MCF 10A (cell line): ENCODE measurements around the gene DAO. TPM values are rescaled to one million over a fixed set of nuclear protein-coding genes. Genes with fewer than 3 reads are reported as not detected.

Experiments used
- BruUV-seq: library from RNA; stranded (reverse); fragments of 400-500 nt; replicated peaks from 2 replicates; lab custom pipeline; 2021; lab: Mats Ljungman, UMichigan
- CTCF ChIA-PET: fragments of 300-600 bp; sonication (Branson Sonifier 250); formaldehyde crosslinking; extraction: SDS; loops from one replicate; lab custom pipeline; 2021; ENCODE audit warnings: antibody characterized with exemption, inconsistent platforms; lab: Yijun Ruan, JAX
- POLR2A ChIA-PET: fragments of 300-600, 350-650 bp; sonication (Branson Sonifier 250); formaldehyde crosslinking; extraction: SDS; loops from one replicate; lab custom pipeline; 2020; ENCODE audit warnings: antibody characterized with exemption, inconsistent platforms; lab: Yijun Ruan, JAX
- DNase-seq: peaks from one replicate; pipeline ENCODE4 v3.0.0-alpha.2; 2018; ENCODE audit not compliant: unreplicated experiment
- H3K27ac Mint-ChIP-seq: one replicate; pipeline ENCODE4 v1.8.0; 2022; ENCODE audit warnings: mild to moderate bottlenecking, low read depth, mixed read lengths; ENCODE audit not compliant: unreplicated experiment
- H3K27me3 Mint-ChIP-seq: one replicate; pipeline ENCODE4 v1.8.0; 2022; ENCODE audit warnings: mixed read lengths; ENCODE audit not compliant: insufficient read depth, unreplicated experiment
- H3K36me3 Mint-ChIP-seq: one replicate; pipeline ENCODE4 v1.8.0; 2022; ENCODE audit warnings: mild to moderate bottlenecking, moderate library complexity, mixed read lengths; ENCODE audit not compliant: insufficient read depth, unreplicated experiment
- H3K4me1 Mint-ChIP-seq: one replicate; pipeline ENCODE4 v1.8.0; 2022; ENCODE audit warnings: mixed read lengths; ENCODE audit not compliant: insufficient read depth, unreplicated experiment
- H3K4me3 Mint-ChIP-seq: one replicate; pipeline ENCODE4 v1.8.0; 2022; ENCODE audit warnings: mild to moderate bottlenecking, moderate library complexity, mixed read lengths; ENCODE audit not compliant: unreplicated experiment
- H3K9me3 Mint-ChIP-seq: one replicate; pipeline ENCODE4 v1.8.0; 2022; ENCODE audit warnings: mixed read lengths; ENCODE audit not compliant: unreplicated experiment
- CTCF ChIP-seq: fragments of 200-600 bp; IDR thresholded peaks from one replicate; pipeline ENCODE4 v1.8.0; 2022; ENCODE audit warnings: antibody characterized with exemption, mild to moderate bottlenecking; ENCODE audit not compliant: unreplicated experiment
- intact Hi-C: fragments of 100-400 bp; cut with micrococcal nuclease; formaldehyde crosslinking; loops from 2 replicates; pipeline ENCODE4 v1.14.1; 2022
- total RNA-seq: library from RNA; stranded (reverse); gene quantifications from 2 replicates; pipeline ENCODE4 v1.2.3, GENCODE V29; 2022

DAO gene
- total RNA-seq, 1 experiment from 2014 or later, result not detected

GRCh38 chr12:108881953-108882352, 2.1 kb downstream of the DAO start:
- H3K4me1 Mint-ChIP-seq, result no peaks in the 10 kb centered on the region
- DNase-seq, result peak; percentile 67
- peaks cover 4% of the 10 kb centered on the region for H3K36me3 Mint-ChIP-seq
- no peaks in the 10 kb centered on the region for H3K27me3 Mint-ChIP-seq
- intact Hi-C loops, result no loop called here
- H3K9me3 Mint-ChIP-seq, result no peaks in the 10 kb centered on the region
- ChIA-PET POLR2A (interaction anchor here (0.6 to 1.4 kb wide), 4 partner anchors 10 to 185 kb away, joined by 3 to 6 read pairs (median 4); partner anchors contain the start of gene SSH1), CTCF (interaction anchor here (0.6 to 1.4 kb wide), 9 partner anchors 8 to 1055 kb away, joined by 3 to 5 read pairs (median 3); partner anchors contain the start of gene ALKBH2)
- H3K27ac Mint-ChIP-seq, result no peak overlapping the region
- BruUV-seq, result no TSS peak
- TF ChIP-seq CTCF, result no peak
- no peak overlapping the region for H3K4me3 Mint-ChIP-seq

- intact Hi-C loops, result no loop called here
- no TSS peak for BruUV-seq
- no peaks in the 10 kb centered on the region for H3K27me3 Mint-ChIP-seq
- DNase-seq, result peak; percentile 47
- no peaks in the 10 kb centered on the region for H3K9me3 Mint-ChIP-seq
- peaks cover 4% of the 10 kb centered on the region for H3K36me3 Mint-ChIP-seq
- TF ChIP-seq CTCF, result peak; percentile 37
- H3K27ac Mint-ChIP-seq, result no peak overlapping the region
- POLR2A ChIA-PET, result no interaction called here
- CTCF ChIA-PET, result interaction anchor here (0.5 to 1.3 kb wide), 12 partner anchors 10 to 293 kb away, joined by 3 to 8 read pairs (median 4); no protein-coding TSS in a partner anchor
- H3K4me1 Mint-ChIP-seq, result no peaks in the 10 kb centered on the region
- no peak overlapping the region for H3K4me3 Mint-ChIP-seq
Observed at GRCh38 chr12:108884116-108885012, 4.5 kb downstream of the DAO start.

- no peaks in the 10 kb centered on the region for H3K9me3 Mint-ChIP-seq
- peaks cover 4% of the 10 kb centered on the region for H3K36me3 Mint-ChIP-seq
- DNase-seq, result no peak
- CTCF ChIA-PET, result interaction anchor here (0.6 to 1.4 kb wide), 2 partner anchors 64 to 83 kb away, joined by 3 to 4 read pairs; no protein-coding TSS in a partner anchor
- H3K27ac Mint-ChIP-seq, result no peak overlapping the region
- H3K4me3 Mint-ChIP-seq, result no peak overlapping the region
- POLR2A ChIA-PET, result interaction anchor here (1.2 kb wide), 1 partner anchor 63 kb away, joined by 3 read pairs; no protein-coding TSS in a partner anchor
- TF ChIP-seq CTCF, result no peak
- intact Hi-C loops, result no loop called here
- H3K4me1 Mint-ChIP-seq, result no peaks in the 10 kb centered on the region
- H3K27me3 Mint-ChIP-seq, result no peaks in the 10 kb centered on the region
- BruUV-seq, result no TSS peak
Observed at GRCh38 chr12:108886873-108887629, 7.2 kb downstream of the DAO start.
